HepG2 (cell line): Measurements from ENCODE around the gene AKR1C4. TPM values are rescaled to one million over a fixed set of nuclear protein-coding genes. Genes with fewer than 3 reads are reported as not detected.

Experiments used
- EHMT2 ChIP-seq: fragments of 200-600 bp; sonication (generic); IDR thresholded peaks from 2 replicates; pipeline ENCODE4 v1.7.0; 2017; ENCODE audit warnings: antibody characterized with exemption, low read depth, low read length, borderline replicate concordance
- GTF3A ChIP-seq: sonication (generic); formaldehyde crosslinking; conservative IDR thresholded peaks from 2 replicates; pipeline ENCODE4 v1.4.0; 2020; ENCODE audit warnings: mild to moderate bottlenecking, missing genetic modification reagents
- RFXANK ChIP-seq: IDR thresholded peaks from 2 replicates; pipeline ENCODE4 v1.6.1; 2016
- SAP130 ChIP-seq: IDR thresholded peaks from 2 replicates; pipeline ENCODE4 v1.6.1; 2016; ENCODE audit warnings: low read depth
- SNAI1 ChIP-seq: sonication (generic); formaldehyde crosslinking; IDR thresholded peaks from 2 replicates; pipeline ENCODE4 v1.5.0; 2020; ENCODE audit warnings: mild to moderate bottlenecking, missing genetic modification reagents, borderline replicate concordance
- SRY ChIP-seq: sonication (generic); formaldehyde crosslinking; IDR thresholded peaks from 2 replicates; pipeline ENCODE4 v1.8.0; 2022; ENCODE audit warnings: mild to moderate bottlenecking, missing genetic modification reagents
- TMF1 ChIP-seq: sonication (generic); formaldehyde crosslinking; IDR thresholded peaks from 2 replicates; pipeline ENCODE4 v1.8.1; 2022; ENCODE audit warnings: low read depth, missing genetic modification reagents
- ZFP41 ChIP-seq: sonication (generic); formaldehyde crosslinking; IDR thresholded peaks from 2 replicates; pipeline ENCODE4 v1.4.0; 2020; ENCODE audit warnings: mild to moderate bottlenecking, missing genetic modification reagents, borderline replicate concordance
- ZNF605 ChIP-seq: sonication (generic); formaldehyde crosslinking; IDR thresholded peaks from 2 replicates; pipeline ENCODE4 v1.8.0; 2022; ENCODE audit warnings: mild to moderate bottlenecking, missing genetic modification reagents
- ZNF670 ChIP-seq: sonication (generic); formaldehyde crosslinking; IDR thresholded peaks from 2 replicates; pipeline ENCODE4 v1.8.0; 2022; ENCODE audit warnings: mild to moderate bottlenecking, missing genetic modification reagents, borderline replicate concordance
- ZNF768 ChIP-seq: sonication (generic); formaldehyde crosslinking; IDR thresholded peaks from 2 replicates; pipeline ENCODE4 v1.4.0; 2020; ENCODE audit warnings: missing genetic modification reagents
- polyA plus RNA-seq, 8 experiments: library from polyadenylated mRNA; depleted of rRNA in 3 of 8; stranded (reverse) in 7 of 8; unstranded in 1 of 8; fragments of >200 nt; fragmentation: Illumina TruSeq in 4 of 8; extraction: Trizol in 4 of 8; gene quantifications; 2 replicates each; pipeline versions ENCODE4 v1.2.1 to v1.2.3, GENCODE V29; 2011 to 2016; ENCODE audit warnings: low read depth in 4 of 8, missing spikeins in 1 of 8, mixed read lengths in 1 of 8; ENCODE audit not compliant: insufficient read depth in 1 of 8
- total RNA-seq, 5 experiments: library from RNA; depleted of rRNA; stranded (reverse); fragments of >200 nt; fragmentation: Illumina TruSeq; extraction: Trizol; gene quantifications; 2 replicates each; pipeline ENCODE4 v1.2.3, GENCODE V29; 2016; ENCODE audit warnings: low read depth in 1 of 5
- TF ChIP-seq, protein P1 (sequence below): sonication (generic); formaldehyde crosslinking; IDR thresholded peaks from 2 replicates; pipeline ENCODE4 v1.4.0; 2020; ENCODE audit warnings: missing genetic modification reagents, borderline replicate concordance
- TF ChIP-seq, protein P2 (sequence below): sonication (generic); formaldehyde crosslinking; IDR thresholded peaks from 2 replicates; pipeline ENCODE4 v1.8.1; 2022; ENCODE audit warnings: low read depth, mild to moderate bottlenecking, missing genetic modification reagents
- TF ChIP-seq, protein P3 (sequence below): sonication (generic); formaldehyde crosslinking; IDR thresholded peaks from 2 replicates; pipeline ENCODE4 v1.4.0; 2020; ENCODE audit warnings: mild to moderate bottlenecking, missing genetic modification reagents
- TF ChIP-seq, protein P4 (sequence below): sonication (generic); formaldehyde crosslinking; IDR thresholded peaks from one replicate; pipeline ENCODE4 v1.5.1; 2020; ENCODE audit warnings: mild to moderate bottlenecking, missing genetic modification reagents; ENCODE audit errors: not compliant biosample characterization

AKR1C4 gene
- total and polyA plus RNA-seq, 2 of the 13 experiments (the other 11 are each of a cell fraction or from before 2014, with no cell fraction given), result 0.18 to 1.3 TPM

DNA sequence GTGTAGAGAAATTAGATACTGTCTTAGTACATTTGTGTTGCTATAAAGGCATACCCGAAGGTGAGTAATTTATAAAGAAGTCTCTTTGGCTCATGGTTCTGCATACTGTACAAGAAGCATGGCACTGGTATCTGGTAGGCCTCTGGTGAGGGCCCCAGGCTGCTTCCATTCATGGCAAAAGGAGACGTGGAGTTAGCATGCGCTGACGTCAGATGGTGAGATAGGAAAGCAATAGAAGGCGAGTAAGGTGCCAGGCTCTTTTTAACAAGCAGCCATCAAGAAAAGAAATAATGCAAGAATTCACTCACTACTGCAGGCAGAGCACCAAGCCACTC is 49.8 kb upstream of the AKR1C4 start (continued):
- TF ChIP-seq, protein P1, sequence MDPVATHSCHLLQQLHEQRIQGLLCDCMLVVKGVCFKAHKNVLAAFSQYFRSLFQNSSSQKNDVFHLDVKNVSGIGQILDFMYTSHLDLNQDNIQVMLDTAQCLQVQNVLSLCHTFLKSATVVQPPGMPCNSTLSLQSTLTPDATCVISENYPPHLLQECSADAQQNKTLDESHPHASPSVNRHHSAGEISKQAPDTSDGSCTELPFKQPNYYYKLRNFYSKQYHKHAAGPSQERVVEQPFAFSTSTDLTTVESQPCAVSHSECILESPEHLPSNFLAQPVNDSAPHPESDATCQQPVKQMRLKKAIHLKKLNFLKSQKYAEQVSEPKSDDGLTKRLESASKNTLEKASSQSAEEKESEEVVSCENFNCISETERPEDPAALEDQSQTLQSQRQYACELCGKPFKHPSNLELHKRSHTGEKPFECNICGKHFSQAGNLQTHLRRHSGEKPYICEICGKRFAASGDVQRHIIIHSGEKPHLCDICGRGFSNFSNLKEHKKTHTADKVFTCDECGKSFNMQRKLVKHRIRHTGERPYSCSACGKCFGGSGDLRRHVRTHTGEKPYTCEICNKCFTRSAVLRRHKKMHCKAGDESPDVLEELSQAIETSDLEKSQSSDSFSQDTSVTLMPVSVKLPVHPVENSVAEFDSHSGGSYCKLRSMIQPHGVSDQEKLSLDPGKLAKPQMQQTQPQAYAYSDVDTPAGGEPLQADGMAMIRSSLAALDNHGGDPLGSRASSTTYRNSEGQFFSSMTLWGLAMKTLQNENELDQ (CRISPR knock-in tag), result no peak
- TF ChIP-seq ZNF768 (no peak), TMF1 (CRISPR knock-in tag) (no peak), SRY (CRISPR knock-in tag) (0 out of 2 replicates have a peak, but pooled peaks have one; percentile 12), EHMT2 (peak; percentile 95; the same call in 1 of the 2 replicates), GTF3A (CRISPR knock-in tag) (no peak), ZNF670 (CRISPR knock-in tag) (0 out of 2 replicates have a peak, but pooled peaks have one; percentile 10), SNAI1 (CRISPR knock-in tag) (no peak), SAP130 (CRISPR knock-in tag) (no peak), ZFP41 (CRISPR knock-in tag) (no peak), ZNF605 (no peak), RFXANK (CRISPR knock-in tag) (0 out of 2 replicates have a peak, but pooled peaks have one; percentile 12)
- TF ChIP-seq, protein P2, sequence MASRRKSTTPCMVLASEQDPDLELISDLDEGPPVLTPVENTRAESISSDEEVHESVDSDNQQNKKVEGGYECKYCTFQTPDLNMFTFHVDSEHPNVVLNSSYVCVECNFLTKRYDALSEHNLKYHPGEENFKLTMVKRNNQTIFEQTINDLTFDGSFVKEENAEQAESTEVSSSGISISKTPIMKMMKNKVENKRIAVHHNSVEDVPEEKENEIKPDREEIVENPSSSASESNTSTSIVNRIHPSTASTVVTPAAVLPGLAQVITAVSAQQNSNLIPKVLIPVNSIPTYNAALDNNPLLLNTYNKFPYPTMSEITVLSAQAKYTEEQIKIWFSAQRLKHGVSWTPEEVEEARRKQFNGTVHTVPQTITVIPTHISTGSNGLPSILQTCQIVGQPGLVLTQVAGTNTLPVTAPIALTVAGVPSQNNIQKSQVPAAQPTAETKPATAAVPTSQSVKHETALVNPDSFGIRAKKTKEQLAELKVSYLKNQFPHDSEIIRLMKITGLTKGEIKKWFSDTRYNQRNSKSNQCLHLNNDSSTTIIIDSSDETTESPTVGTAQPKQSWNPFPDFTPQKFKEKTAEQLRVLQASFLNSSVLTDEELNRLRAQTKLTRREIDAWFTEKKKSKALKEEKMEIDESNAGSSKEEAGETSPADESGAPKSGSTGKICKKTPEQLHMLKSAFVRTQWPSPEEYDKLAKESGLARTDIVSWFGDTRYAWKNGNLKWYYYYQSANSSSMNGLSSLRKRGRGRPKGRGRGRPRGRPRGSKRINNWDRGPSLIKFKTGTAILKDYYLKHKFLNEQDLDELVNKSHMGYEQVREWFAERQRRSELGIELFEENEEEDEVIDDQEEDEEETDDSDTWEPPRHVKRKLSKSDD (CRISPR knock-in tag), result no peak
- TF ChIP-seq, protein P3, sequence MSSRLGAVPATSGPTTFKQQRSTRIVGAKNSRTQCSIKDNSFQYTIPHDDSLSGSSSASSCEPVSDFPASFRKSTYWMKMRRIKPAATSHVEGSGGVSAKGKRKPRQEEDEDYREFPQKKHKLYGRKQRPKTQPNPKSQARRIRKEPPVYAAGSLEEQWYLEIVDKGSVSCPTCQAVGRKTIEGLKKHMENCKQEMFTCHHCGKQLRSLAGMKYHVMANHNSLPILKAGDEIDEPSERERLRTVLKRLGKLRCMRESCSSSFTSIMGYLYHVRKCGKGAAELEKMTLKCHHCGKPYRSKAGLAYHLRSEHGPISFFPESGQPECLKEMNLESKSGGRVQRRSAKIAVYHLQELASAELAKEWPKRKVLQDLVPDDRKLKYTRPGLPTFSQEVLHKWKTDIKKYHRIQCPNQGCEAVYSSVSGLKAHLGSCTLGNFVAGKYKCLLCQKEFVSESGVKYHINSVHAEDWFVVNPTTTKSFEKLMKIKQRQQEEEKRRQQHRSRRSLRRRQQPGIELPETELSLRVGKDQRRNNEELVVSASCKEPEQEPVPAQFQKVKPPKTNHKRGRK (CRISPR knock-in tag), result 0 out of 2 replicates have a peak, but pooled peaks have one; percentile 23
- TF ChIP-seq, protein P4, sequence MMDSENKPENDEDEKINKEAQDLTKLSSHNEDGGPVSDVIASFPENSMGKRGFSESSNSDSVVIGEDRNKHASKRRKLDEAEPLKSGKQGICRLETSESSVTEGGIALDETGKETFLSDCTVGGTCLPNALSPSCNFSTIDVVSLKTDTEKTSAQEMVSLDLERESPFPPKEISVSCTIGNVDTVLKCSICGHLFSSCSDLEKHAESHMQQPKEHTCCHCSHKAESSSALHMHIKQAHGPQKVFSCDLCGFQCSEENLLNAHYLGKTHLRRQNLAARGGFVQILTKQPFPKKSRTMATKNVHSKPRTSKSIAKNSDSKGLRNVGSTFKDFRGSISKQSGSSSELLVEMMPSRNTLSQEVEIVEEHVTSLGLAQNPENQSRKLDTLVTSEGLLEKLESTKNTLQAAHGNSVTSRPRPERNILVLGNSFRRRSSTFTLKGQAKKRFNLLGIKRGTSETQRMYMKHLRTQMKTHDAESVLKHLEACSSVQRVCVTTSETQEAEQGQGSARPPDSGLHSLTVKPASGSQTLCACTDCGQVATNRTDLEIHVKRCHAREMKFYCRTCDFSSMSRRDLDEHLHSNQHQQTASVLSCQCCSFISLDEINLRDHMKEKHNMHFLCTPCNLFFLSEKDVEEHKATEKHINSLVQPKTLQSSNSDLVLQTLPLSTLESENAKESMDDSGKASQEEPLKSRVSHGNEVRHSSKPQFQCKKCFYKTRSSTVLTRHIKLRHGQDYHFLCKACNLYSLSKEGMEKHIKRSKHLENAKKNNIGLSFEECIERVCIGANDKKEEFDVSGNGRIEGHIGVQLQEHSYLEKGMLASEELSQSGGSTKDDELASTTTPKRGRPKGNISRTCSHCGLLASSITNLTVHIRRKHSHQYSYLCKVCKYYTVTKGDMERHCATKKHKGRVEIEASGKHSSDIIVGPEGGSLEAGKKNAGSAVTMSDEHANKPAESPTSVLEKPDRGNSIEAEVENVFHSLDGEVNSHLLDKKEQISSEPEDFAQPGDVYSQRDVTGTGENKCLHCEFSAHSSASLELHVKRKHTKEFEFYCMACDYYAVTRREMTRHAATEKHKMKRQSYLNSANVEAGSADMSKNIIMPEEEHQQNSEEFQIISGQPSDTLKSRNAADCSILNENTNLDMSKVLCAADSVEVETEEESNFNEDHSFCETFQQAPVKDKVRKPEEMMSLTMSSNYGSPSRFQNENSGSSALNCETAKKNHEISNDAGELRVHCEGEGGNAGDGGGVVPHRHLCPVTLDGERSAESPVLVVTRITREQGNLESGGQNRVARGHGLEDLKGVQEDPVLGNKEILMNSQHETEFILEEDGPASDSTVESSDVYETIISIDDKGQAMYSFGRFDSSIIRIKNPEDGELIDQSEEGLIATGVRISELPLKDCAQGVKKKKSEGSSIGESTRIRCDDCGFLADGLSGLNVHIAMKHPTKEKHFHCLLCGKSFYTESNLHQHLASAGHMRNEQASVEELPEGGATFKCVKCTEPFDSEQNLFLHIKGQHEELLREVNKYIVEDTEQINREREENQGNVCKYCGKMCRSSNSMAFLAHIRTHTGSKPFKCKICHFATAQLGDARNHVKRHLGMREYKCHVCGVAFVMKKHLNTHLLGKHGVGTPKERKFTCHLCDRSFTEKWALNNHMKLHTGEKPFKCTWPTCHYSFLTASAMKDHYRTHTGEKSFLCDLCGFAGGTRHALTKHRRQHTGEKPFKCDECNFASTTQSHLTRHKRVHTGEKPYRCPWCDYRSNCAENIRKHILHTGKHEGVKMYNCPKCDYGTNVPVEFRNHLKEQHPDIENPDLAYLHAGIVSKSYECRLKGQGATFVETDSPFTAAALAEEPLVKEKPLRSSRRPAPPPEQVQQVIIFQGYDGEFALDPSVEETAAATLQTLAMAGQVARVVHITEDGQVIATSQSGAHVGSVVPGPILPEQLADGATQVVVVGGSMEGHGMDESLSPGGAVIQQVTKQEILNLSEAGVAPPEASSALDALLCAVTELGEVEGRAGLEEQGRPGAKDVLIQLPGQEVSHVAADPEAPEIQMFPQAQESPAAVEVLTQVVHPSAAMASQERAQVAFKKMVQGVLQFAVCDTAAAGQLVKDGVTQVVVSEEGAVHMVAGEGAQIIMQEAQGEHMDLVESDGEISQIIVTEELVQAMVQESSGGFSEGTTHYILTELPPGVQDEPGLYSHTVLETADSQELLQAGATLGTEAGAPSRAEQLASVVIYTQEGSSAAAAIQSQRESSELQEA (CRISPR knock-in tag), result no peak
